Naive thymus-derived CD4-positive, alpha-beta T cell (primary cell): Measurements from ENCODE around the gene ANKRD7. TPM values are rescaled to one million over a fixed set of nuclear protein-coding genes. Genes with fewer than 3 reads are reported as not detected.

ENCODE experiments used
- ATAC-seq: fragments of 150-1000 bp; cut with Tn5 transposase; 2 replicates; pipeline ENCODE4 v1.10.0; 2021; ENCODE audit warnings: mild to moderate bottlenecking, moderate library complexity
- CTCF ChIA-PET: fragments of 350-600 bp; sonication (Branson Sonifier 250); formaldehyde crosslinking; loops from one replicate; lab custom pipeline; 2021; ENCODE audit warnings: antibody characterized with exemption; lab: Charles Lee
- POLR2A ChIA-PET: fragments of 350-600 bp; sonication (Branson Sonifier 250); formaldehyde crosslinking; loops from one replicate; lab custom pipeline; 2021; ENCODE audit warnings: antibody characterized with exemption, inconsistent platforms; lab: Charles Lee
- DNase-seq, 9 donors: peaks; one replicate each; pipeline versions ENCODE4 v3.0.0 to v3.0.0-alpha.2; 2020 to 2022; ENCODE audit warnings: mixed read lengths in 1 of 9
- H3K27ac ChIP-seq: one replicate; pipeline ENCODE4 v1.7.0; 2013; ENCODE audit warnings: mild to moderate bottlenecking, low read depth, low read length, moderate library complexity
- H3K27me3 ChIP-seq, 2 donors: one replicate each; pipeline ENCODE4 v1.7.0; 2013; ENCODE audit warnings: low read length in 2 of 2, mild to moderate bottlenecking in 2 of 2, moderate library complexity in 2 of 2; ENCODE audit not compliant: control insufficient read depth in 2 of 2, insufficient read depth in 2 of 2
- H3K36me3 ChIP-seq, 3 experiments: 1 replicate in 2 of 3; 2 replicates in 1 of 3; pipeline ENCODE4 v1.7.0; 2013; ENCODE audit warnings: low read length in 3 of 3, mild to moderate bottlenecking in 3 of 3, moderate library complexity in 1 of 3; ENCODE audit not compliant: insufficient read depth in 3 of 3, control insufficient read depth in 2 of 3
- H3K4me1 ChIP-seq, 2 donors: one replicate each; pipeline ENCODE4 v1.7.0; 2013; ENCODE audit warnings: low read length in 2 of 2, mild to moderate bottlenecking in 2 of 2, moderate library complexity in 1 of 2; ENCODE audit not compliant: control insufficient read depth in 2 of 2, insufficient read depth in 2 of 2
- H3K4me3 ChIP-seq: 2 replicates; pipeline ENCODE4 v1.7.0; 2013; ENCODE audit warnings: mild to moderate bottlenecking, low read length
- H3K9me3 ChIP-seq, 3 experiments: 1 replicate in 2 of 3; 2 replicates in 1 of 3; pipeline ENCODE4 v1.7.0; 2013; ENCODE audit warnings: low read length in 3 of 3; ENCODE audit not compliant: control insufficient read depth in 2 of 3
- H3K27ac Mint-ChIP-seq, 9 donors: one replicate each; pipeline ENCODE4 v1.8.0; 2020 to 2022; ENCODE audit warnings: mixed read lengths in 9 of 9, mild to moderate bottlenecking in 8 of 9, moderate library complexity in 5 of 9, inconsistent platforms in 2 of 9
- H3K27me3 Mint-ChIP-seq, 5 donors: one replicate each; pipeline ENCODE4 v1.8.0; 2021 to 2022; ENCODE audit warnings: mixed read lengths in 5 of 5, mild to moderate bottlenecking in 1 of 5
- H3K36me3 Mint-ChIP-seq, 5 donors: one replicate each; pipeline ENCODE4 v1.8.0; 2020 to 2022; ENCODE audit warnings: mixed read lengths in 5 of 5, mild to moderate bottlenecking in 3 of 5, inconsistent platforms in 1 of 5
- H3K4me1 Mint-ChIP-seq, 7 donors: one replicate each; pipeline ENCODE4 v1.8.0; 2020 to 2022; ENCODE audit warnings: mixed read lengths in 7 of 7, mild to moderate bottlenecking in 3 of 7, inconsistent platforms in 1 of 7
- H3K4me3 Mint-ChIP-seq, 10 donors: one replicate each; pipeline ENCODE4 v1.8.0; 2020 to 2022; ENCODE audit warnings: mild to moderate bottlenecking in 10 of 10, mixed read lengths in 10 of 10, moderate library complexity in 6 of 10, inconsistent platforms in 2 of 10
- H3K9me3 Mint-ChIP-seq, 11 donors: one replicate each; pipeline ENCODE4 v1.8.0; 2020 to 2022; ENCODE audit warnings: mixed read lengths in 11 of 11, mild to moderate bottlenecking in 4 of 11, inconsistent platforms in 1 of 11, moderate library complexity in 1 of 11
- intact Hi-C, 2 donors: fragments of 100-400 bp; cut with micrococcal nuclease; formaldehyde crosslinking; loops; one replicate each; pipeline ENCODE4 v1.15.1; 2023
- polyA plus RNA-seq, 2 donors: library from polyadenylated mRNA; unstranded; fragments of 300-500 nt; fragmentation: Illumina TruSeq; gene quantifications; one replicate each; pipeline ENCODE4 v1.2.3, GENCODE V29; 2021
- total RNA-seq, 6 experiments: library from RNA in 5 of 6; stranded (reverse) in 5 of 6; gene quantifications; 1 replicate in 5 of 6; 2 replicates in 1 of 6; pipeline ENCODE4 v1.2.3 and lab custom pipeline; 2021 to 2026

The ANKRD7 gene
- total and polyA plus RNA-seq, 7 experiments from 2014 or later: 1.2 TPM; not detected in 6

DNA sequence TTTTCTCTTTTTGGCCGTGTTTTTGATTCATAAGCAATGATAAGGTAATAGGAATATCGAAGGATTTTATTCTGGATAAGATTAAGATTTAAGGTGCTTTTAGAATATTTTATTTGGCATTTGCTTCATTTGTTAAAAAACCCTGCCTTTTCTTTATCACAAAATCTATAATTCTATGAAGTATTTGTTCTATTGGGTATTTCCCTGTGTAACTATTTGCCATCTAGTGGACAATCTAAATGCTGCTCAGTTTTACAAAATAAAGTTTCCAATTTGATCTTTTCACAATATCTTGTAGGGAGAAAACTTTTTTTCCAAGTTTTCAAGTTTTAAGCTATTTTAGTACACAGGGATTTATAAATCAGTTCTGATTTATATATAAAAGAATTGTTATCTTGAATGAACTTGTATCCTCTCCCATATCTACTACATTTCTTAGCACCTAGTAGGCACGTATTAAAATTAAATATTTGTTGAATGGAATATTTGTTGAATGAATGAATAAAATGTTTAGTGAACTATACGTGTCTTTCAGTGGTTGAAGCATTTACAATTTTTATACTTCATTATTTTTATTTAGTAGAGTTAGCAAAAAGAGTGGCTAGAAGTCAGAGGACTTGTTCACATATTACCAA, 26.5 kb downstream of the ANKRD7 start:
- H3K4me1 Mint-ChIP-seq: no peaks in the 10 kb centered on the region
- intact Hi-C loops: no loop called here
- POLR2A ChIA-PET: no interaction called here
- peaks cover 0 to 2% (median 0%) of the 10 kb centered on the region in 11 donors for H3K9me3 Mint-ChIP-seq
- Histone ChIP-seq H3K4me3 (no peak overlapping the region), H3K27me3 (no peaks in the 10 kb centered on the region), H3K27ac (no peak overlapping the region), H3K4me1 (no peaks in the 10 kb centered on the region), H3K9me3 (no peaks in the 10 kb centered on the region), H3K36me3 (no peaks in the 10 kb centered on the region)
- H3K27ac Mint-ChIP-seq: no peak overlapping the region
- CTCF ChIA-PET: no interaction called here
- no peak overlapping the region for H3K4me3 Mint-ChIP-seq
- DNase-seq: no peak
- no peaks in the 10 kb centered on the region for H3K36me3 Mint-ChIP-seq
- no peak for ATAC-seq
- H3K27me3 Mint-ChIP-seq: peaks cover 9 to 26% (median 20%) of the 10 kb centered on the region in 5 donors

DNA sequence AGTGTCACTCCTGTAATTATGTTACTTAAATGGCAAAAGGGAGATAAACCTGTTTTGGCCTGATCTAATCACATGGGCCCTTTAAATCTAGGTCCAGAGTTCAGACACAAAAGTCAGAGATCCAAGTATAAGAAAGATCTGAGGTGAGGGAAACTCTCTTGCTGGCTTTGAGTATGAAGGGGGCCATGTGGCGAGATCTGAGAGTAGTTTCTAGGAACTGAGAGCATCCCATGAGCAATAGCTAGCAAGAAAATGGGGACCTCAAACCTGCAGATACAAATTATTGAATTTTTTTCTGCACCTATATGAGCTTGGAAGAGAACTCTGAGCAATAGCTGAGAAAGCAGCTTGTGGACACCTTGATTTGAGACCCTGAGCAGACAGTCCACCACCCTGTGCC, 27.6 kb downstream of the ANKRD7 start:
- POLR2A ChIA-PET: no interaction called here

DNA sequence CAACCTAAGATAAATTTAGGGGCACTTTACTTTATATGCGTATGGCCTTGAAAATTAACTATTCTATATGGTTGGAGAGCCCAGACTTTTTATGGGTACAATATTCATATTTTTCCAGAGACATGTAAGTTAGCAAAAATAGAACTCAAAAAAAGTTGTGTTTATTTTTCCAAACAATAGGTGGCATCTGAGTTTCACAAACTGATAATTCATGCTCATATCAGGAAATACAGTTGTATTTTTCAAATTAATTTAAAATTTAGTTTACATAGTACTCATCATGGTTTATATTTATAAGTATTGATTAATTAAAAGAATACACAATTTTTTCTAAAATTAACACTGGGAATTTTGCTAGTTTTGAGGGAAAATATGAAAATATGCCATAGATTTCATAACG, 34.6 kb downstream of the ANKRD7 start:
- intact Hi-C loops: loop anchor here in 1 of 2 donors (1.0 kb wide), 2 partner anchors 917 to 939 kb away; no protein-coding TSS in a partner anchor
- ATAC-seq: no peak
- DNase-seq: peak in 1 of 9 donors; percentile 1
- Histone ChIP-seq H3K4me3 (no peak overlapping the region), H3K36me3 (no peaks in the 10 kb centered on the region), H3K9me3 (no peaks in the 10 kb centered on the region), H3K27ac (no peak overlapping the region), H3K27me3 (no peaks in the 10 kb centered on the region), H3K4me1 (no peaks in the 10 kb centered on the region)
- CTCF ChIA-PET: interaction anchor here (0.7 kb wide), 1 partner anchor 1579 kb away, joined by 3 read pairs; no protein-coding TSS in a partner anchor
- H3K27ac Mint-ChIP-seq: no peak overlapping the region
- H3K4me1 Mint-ChIP-seq: no peaks in the 10 kb centered on the region
- H3K4me3 Mint-ChIP-seq: no peak overlapping the region
- POLR2A ChIA-PET: no interaction called here
- H3K9me3 Mint-ChIP-seq: no peaks in the 10 kb centered on the region
- H3K27me3 Mint-ChIP-seq: peaks cover 4 to 22% (median 15%) of the 10 kb centered on the region in 5 donors
- H3K36me3 Mint-ChIP-seq: no peaks in the 10 kb centered on the region

More for the DNA sequence above, 27.6 kb downstream of the ANKRD7 start:
- ATAC-seq (no peak), DNase-seq (no peak)
- Histone ChIP-seq H3K27me3 (no peaks in the 10 kb centered on the region), H3K4me1 (no peaks in the 10 kb centered on the region), H3K36me3 (no peaks in the 10 kb centered on the region), H3K4me3 (no peak overlapping the region), H3K9me3 (no peaks in the 10 kb centered on the region), H3K27ac (no peak overlapping the region)
- Mint-ChIP-seq H3K9me3 (peaks cover 0 to 2% (median 0%) of the 10 kb centered on the region in 11 donors), H3K27ac (no peak overlapping the region), H3K27me3 (peaks cover 9 to 25% (median 18%) of the 10 kb centered on the region in 5 donors), H3K4me3 (no peak overlapping the region), H3K4me1 (no peaks in the 10 kb centered on the region), H3K36me3 (no peaks in the 10 kb centered on the region)
- intact Hi-C loops: no loop called here
- CTCF ChIA-PET: interaction anchor here (0.6 kb wide), 1 partner anchor 11 kb away, joined by 3 read pairs; no protein-coding TSS in a partner anchor

GRCh38 chr7:118264836-118265235, 40.3 kb downstream of the ANKRD7 start:
- no peaks in the 10 kb centered on the region for H3K36me3 ChIP-seq
- no peaks in the 10 kb centered on the region for H3K27me3 ChIP-seq
- no peaks in the 10 kb centered on the region for H3K4me1 ChIP-seq
- ChIA-PET POLR2A (interaction anchor here (0.6 kb wide), 1 partner anchor 37 kb away, joined by 3 read pairs; no protein-coding TSS in a partner anchor), CTCF (no interaction called here)
- intact Hi-C loops: no loop called here
- ATAC-seq (no peak), DNase-seq (no peak)
- H3K4me3 Mint-ChIP-seq: no peak overlapping the region
- no peaks in the 10 kb centered on the region for H3K9me3 ChIP-seq
- H3K27ac ChIP-seq: no peak overlapping the region
- H3K27me3 Mint-ChIP-seq: peaks cover 0 to 27% (median 22%) of the 10 kb centered on the region in 5 donors
- peaks cover 0 to 2% (median 0%) of the 10 kb centered on the region in 7 donors for H3K4me1 Mint-ChIP-seq
- no peaks in the 10 kb centered on the region for H3K36me3 Mint-ChIP-seq
- no peaks in the 10 kb centered on the region for H3K9me3 Mint-ChIP-seq
- no peak overlapping the region for H3K4me3 ChIP-seq
- no peak overlapping the region for H3K27ac Mint-ChIP-seq

DNA sequence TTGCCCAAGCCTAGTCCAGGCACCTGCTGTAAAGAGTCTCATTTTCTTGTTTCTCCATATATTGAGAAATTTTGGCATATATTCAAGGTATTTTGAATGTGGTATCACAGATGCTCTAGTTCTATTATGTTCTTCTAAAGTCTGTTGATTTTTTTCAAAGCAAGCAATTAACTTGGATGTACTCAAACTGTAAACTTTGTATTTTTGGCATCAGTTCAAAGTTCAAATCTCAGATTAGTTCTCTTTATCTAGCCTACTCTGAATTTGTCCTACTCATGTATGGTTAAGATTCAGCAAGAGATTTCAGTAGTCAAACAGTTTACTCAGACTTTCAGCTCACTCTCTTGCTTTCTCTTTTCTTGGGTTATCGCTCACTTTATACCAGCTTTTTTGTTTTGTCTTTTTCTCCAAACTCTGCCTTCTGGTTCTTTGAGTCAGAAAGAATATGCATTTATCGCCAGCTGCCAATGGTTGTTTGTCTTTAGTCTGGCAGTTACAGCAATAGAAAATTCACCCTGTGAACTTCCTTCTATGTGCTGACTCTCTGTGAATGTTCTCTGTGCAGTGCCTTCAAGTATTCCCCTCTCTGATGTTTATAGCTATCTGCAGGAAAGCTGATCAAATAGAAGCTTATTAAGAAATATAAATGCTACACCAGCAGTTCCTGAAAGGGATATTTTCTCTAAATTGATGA, 56.0 kb downstream of the ANKRD7 start:
- DNase-seq: no peak
- no peak for ATAC-seq
- CTCF ChIA-PET: no interaction called here
- no peak overlapping the region for H3K27ac ChIP-seq
- Mint-ChIP-seq H3K4me3 (no peak overlapping the region), H3K27me3 (peaks cover 42 to 67% (median 62%) of the 10 kb centered on the region in 5 donors), H3K27ac (no peak overlapping the region), H3K36me3 (peaks cover 0 to 2% (median 0%) of the 10 kb centered on the region in 5 donors), H3K9me3 (peaks cover 0 to 6% (median 0%) of the 10 kb centered on the region in 11 donors), H3K4me1 (no peaks in the 10 kb centered on the region)
- H3K4me3 ChIP-seq: no peak overlapping the region
- intact Hi-C loops: no loop called here
- POLR2A ChIA-PET: no interaction called here
- H3K36me3 ChIP-seq: no peaks in the 10 kb centered on the region
- no peaks in the 10 kb centered on the region for H3K9me3 ChIP-seq
- peaks cover 0 to 3% of the 10 kb centered on the region in 2 donors for H3K27me3 ChIP-seq
- H3K4me1 ChIP-seq: no peaks in the 10 kb centered on the region

DNA sequence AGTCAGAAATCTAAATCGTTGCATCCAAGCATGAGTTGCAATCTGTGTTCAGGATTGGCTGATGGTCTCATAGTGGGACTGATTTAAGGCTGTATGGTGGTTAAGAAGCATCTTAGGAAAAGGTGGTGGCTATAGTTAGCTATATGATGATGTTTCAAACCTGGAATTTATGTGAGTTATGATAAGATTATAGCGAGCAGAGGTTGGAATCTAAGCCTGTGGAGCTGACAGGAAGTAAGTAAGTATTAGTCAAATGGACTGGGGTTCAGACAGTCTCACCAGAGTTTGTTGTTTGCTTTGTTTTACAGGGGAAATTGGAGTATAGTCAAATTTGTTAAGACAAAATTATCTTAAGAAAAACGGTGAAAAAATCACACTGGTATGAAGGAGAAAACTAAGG, 56.7 kb downstream of the ANKRD7 start:
- CTCF ChIA-PET: no interaction called here
- H3K9me3 ChIP-seq: no peaks in the 10 kb centered on the region
- Mint-ChIP-seq H3K4me1 (no peaks in the 10 kb centered on the region), H3K27ac (no peak overlapping the region), H3K27me3 (peaks cover 39 to 63% (median 60%) of the 10 kb centered on the region in 5 donors), H3K4me3 (no peak overlapping the region), H3K9me3 (peaks cover 0 to 6% (median 0%) of the 10 kb centered on the region in 11 donors), H3K36me3 (peaks cover 0 to 2% (median 0%) of the 10 kb centered on the region in 5 donors)
- no peak overlapping the region for H3K27ac ChIP-seq
- intact Hi-C loops: no loop called here
- H3K4me3 ChIP-seq: no peak overlapping the region
- H3K36me3 ChIP-seq: no peaks in the 10 kb centered on the region
- no peak for DNase-seq
- POLR2A ChIA-PET: no interaction called here
- H3K27me3 ChIP-seq: peaks cover 3 to 5% of the 10 kb centered on the region in 2 donors
- ATAC-seq: no peak
- H3K4me1 ChIP-seq: no peaks in the 10 kb centered on the region
